ENCODE measurements around the gene ACBD4. TPM values are rescaled to one million over a fixed set of nuclear protein-coding genes. Genes with fewer than 3 reads are reported as not detected.

Gene ACBD4
- total RNA-seq, 1 donor from 2014 or later, result 7.1 TPM

- Histone ChIP-seq H3K4me3 (ENCODE audit: low read depth, low read length) (no peak overlapping the region), H3K36me3 (ENCODE audit: control insufficient read depth, insufficient read depth, low read length) (no peaks in the 10 kb centered on the region), H3K27me3 (ENCODE audit: control insufficient read depth, insufficient read depth, low read length) (no peaks in the 10 kb centered on the region)
- TF ChIP-seq CTCF (IDR thresholded peaks at IDR 0.05; ENCODE audit: insufficient read depth, low read length, poor library complexity, severe bottlenecking), result no peak
- no peak for DNase-seq (ENCODE audit: low read depth)
Measured at GRCh38 chr17:45177563-45177962, 42.1 kb downstream of the ACBD4 start.

DNA sequence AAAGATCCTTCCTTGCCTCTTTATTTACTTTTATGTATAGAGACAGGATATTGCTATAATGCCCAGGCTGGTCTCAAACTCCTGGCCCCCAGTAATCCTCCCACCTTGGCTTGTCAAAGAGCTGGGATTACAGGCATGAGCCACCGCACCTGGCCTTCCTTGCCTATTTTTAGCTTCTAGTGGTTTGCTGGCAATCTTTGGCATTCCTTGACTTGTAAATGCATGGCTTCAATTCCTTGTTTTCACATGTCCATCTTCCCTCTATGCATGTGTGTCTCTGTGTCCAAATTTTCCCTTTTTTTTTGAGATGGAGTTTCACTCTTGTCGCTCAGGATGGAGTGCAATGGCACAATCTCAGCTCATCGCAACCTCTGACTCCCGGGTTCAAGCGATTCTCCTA lies 48.7 kb downstream of the ACBD4 start:
- H3K27me3 ChIP-seq (ENCODE audit: control insufficient read depth, insufficient read depth, low read length), result no peaks in the 10 kb centered on the region
- DNase-seq (ENCODE audit: low read depth), result no peak
- TF ChIP-seq CTCF (IDR thresholded peaks at IDR 0.05; ENCODE audit: insufficient read depth, low read length, poor library complexity, severe bottlenecking), result no peak
- no peaks in the 10 kb centered on the region for H3K36me3 ChIP-seq (ENCODE audit: control insufficient read depth, insufficient read depth, low read length)
- no peak overlapping the region for H3K4me3 ChIP-seq (ENCODE audit: low read depth, low read length)

DNA sequence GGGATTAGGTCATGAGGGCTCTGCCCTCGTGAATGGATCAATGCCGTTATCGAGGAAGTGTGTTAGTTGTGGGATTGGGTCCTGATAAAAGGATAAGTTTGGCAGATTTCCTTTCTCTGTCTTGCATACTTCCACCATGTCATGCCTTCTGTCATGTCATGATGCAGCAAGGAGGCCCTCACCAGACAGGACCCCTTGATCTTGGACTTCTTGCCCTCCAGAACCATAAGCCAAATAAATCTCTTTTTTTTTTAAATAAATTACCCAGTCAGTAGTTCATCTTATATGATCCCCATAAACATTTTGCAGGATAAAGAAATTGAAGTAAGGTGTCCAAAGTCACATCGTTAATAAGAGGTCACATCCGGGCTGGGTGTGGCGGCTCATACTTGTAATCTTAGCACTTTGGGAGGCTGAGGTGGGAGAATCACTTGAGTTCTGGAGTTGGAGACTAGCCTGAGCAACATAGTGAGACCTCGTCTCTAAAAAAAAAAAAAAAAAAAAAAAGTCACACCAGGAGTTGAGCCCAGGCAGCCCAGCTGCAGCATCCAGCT lies 51.4 kb downstream of the ACBD4 start:
- Histone ChIP-seq H3K4me3 (ENCODE audit: low read depth, low read length) (no peak overlapping the region), H3K27me3 (ENCODE audit: control insufficient read depth, insufficient read depth, low read length) (no peaks in the 10 kb centered on the region), H3K36me3 (ENCODE audit: control insufficient read depth, insufficient read depth, low read length) (no peaks in the 10 kb centered on the region)
- no peak for TF ChIP-seq CTCF (IDR thresholded peaks at IDR 0.05; ENCODE audit: insufficient read depth, low read length, poor library complexity, severe bottlenecking)
- no peak for DNase-seq (ENCODE audit: low read depth)

- TF ChIP-seq CTCF (IDR thresholded peaks at IDR 0.05; ENCODE audit: insufficient read depth, low read length, poor library complexity, severe bottlenecking), result no peak
- H3K36me3 ChIP-seq (ENCODE audit: control insufficient read depth, insufficient read depth, low read length), result no peaks in the 10 kb centered on the region
- no peaks in the 10 kb centered on the region for H3K27me3 ChIP-seq (ENCODE audit: control insufficient read depth, insufficient read depth, low read length)
- DNase-seq (ENCODE audit: low read depth), result no peak
- H3K4me3 ChIP-seq (ENCODE audit: low read depth, low read length), result no peak overlapping the region
Measured at GRCh38 chr17:45189009-45189408, 53.5 kb downstream of the ACBD4 start.

DNA sequence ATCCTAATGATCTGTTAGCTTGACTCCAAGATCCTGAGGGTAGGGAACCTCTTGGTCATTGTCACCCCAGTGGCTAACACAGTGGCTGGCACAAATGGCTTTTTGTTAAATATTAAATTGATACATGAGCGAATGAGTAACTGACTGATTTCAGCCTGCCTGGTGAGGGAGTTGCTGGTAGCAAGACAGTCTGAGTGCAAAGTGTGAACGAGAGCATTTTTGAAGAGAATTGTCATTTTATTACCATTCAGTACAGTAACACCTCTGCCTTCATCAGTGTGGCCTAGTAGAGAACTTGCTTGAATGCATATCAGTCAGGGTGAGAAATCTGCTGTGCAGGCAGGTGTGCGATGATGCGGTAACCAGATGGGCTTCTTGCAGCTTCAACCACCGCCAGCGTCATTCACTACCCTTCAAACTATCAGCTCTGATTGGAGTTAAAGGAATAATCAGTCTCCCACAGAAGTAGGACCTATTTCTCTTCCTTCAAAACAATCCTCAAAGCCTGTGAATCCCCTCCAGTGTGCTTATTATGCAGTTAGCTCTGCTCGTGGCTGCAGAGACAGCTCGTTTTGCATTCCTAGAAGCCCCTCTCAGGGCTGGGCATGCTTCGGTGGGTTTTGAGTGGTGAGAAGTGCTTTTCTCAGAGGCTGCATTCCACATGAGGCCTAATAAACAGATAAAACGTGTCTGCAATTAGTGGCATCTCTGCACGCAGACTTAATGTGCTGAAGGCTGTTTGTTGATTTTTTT lies 55.2 kb downstream of the ACBD4 start:
- no peak for DNase-seq (ENCODE audit: low read depth)
- Histone ChIP-seq H3K27me3 (ENCODE audit: control insufficient read depth, insufficient read depth, low read length) (no peaks in the 10 kb centered on the region), H3K4me3 (ENCODE audit: low read depth, low read length) (no peak overlapping the region), H3K36me3 (ENCODE audit: control insufficient read depth, insufficient read depth, low read length) (no peaks in the 10 kb centered on the region)
- no peak for TF ChIP-seq CTCF (IDR thresholded peaks at IDR 0.05; ENCODE audit: insufficient read depth, low read length, poor library complexity, severe bottlenecking)

Other genes starting within 250 kb of the ACBD4 start
- gene EFTUD2, start 236.2 kb upstream of the ACBD4 start, total RNA-seq, result 98.4 and 103 TPM in 2 replicates
- gene GFAP, start 220.2 kb upstream of the ACBD4 start, total RNA-seq, result not detected in 2 replicates
- gene KIF18B, start 187.9 kb upstream of the ACBD4 start, total RNA-seq, result 1.4 and 2.8 TPM in 2 replicates
- gene C1QL1, start 167.4 kb upstream of the ACBD4 start, total RNA-seq, result 0.08 TPM in 1 of 2 replicates, not detected in the other
- gene DCAKD, start 84.1 kb upstream of the ACBD4 start, total RNA-seq, result 61.5 and 65.9 TPM in 2 replicates
- gene NMT1, start 74.4 kb upstream of the ACBD4 start, total RNA-seq, result 68.0 and 82.0 TPM in 2 replicates
- 54.5 and 61.9 TPM in 2 replicates for gene PLCD3, start 3.2 kb upstream of the ACBD4 start, total RNA-seq
- gene HEXIM1, start 12.8 kb downstream of the ACBD4 start, total RNA-seq, result 17.9 and 20.0 TPM in 2 replicates
- 7.7 and 10.4 TPM in 2 replicates for gene HEXIM2, start 26.2 kb downstream of the ACBD4 start, total RNA-seq
- gene FMNL1, start 86.2 kb downstream of the ACBD4 start, total RNA-seq, result 26.0 and 27.5 TPM in 2 replicates
- gene SPATA32, start 126.4 kb downstream of the ACBD4 start, total RNA-seq, result not detected in 2 replicates
- 3.8 and 5.4 TPM in 2 replicates for gene MAP3K14, start 181.3 kb downstream of the ACBD4 start, total RNA-seq